IPS-20b (cell line): Measurements from ENCODE around the gene MGAT3.

Experiments used
- H3K27ac ChIP-seq: one replicate; pipeline ENCODE4 v1.5.1; 2013; ENCODE audit warnings: low read length
- H3K27me3 ChIP-seq: 2 replicates; pipeline ENCODE4 v1.6.1; 2013; ENCODE audit warnings: mild to moderate bottlenecking, low read length, inconsistent platforms; ENCODE audit not compliant: insufficient read depth
- H3K36me3 ChIP-seq: 2 replicates; pipeline ENCODE4 v1.6.1; 2013; ENCODE audit warnings: low read depth, mild to moderate bottlenecking, inconsistent platforms, low read length, moderate library complexity; ENCODE audit not compliant: insufficient read depth
- H3K4me1 ChIP-seq: 2 replicates; pipeline ENCODE4 v1.6.1; 2013; ENCODE audit warnings: mild to moderate bottlenecking, control low read depth, inconsistent platforms, low read length, moderate library complexity; ENCODE audit not compliant: insufficient read depth
- H3K4me3 ChIP-seq: 2 replicates; pipeline ENCODE4 v1.5.1; 2013; ENCODE audit warnings: mild to moderate bottlenecking, low read length, inconsistent platforms
- H3K9ac ChIP-seq: 2 replicates; pipeline ENCODE4 v1.6.1; 2013; ENCODE audit warnings: low read depth, mild to moderate bottlenecking, inconsistent platforms, low read length, moderate library complexity
- H3K9me3 ChIP-seq: 2 replicates; pipeline ENCODE4 v1.6.1; 2013; ENCODE audit warnings: mild to moderate bottlenecking, low read depth, low read length, inconsistent platforms; ENCODE audit not compliant: insufficient read depth

The MGAT3 gene

GRCh38 chr22:39439170-39439569 lies 17.6 kb upstream of the MGAT3 start:
- Histone ChIP-seq H3K9me3 (no peaks in the 10 kb centered on the region), H3K4me1 (no peaks in the 10 kb centered on the region), H3K27ac (no peak overlapping the region), H3K4me3 (no peak overlapping the region), H3K27me3 (peaks cover 7% of the 10 kb centered on the region; the same call in 1 of the 2 replicates), H3K36me3 (no peaks in the 10 kb centered on the region), H3K9ac (no peak overlapping the region)

- Histone ChIP-seq H3K36me3 (no peaks in the 10 kb centered on the region), H3K9me3 (no peaks in the 10 kb centered on the region), H3K4me1 (no peaks in the 10 kb centered on the region), H3K27ac (no peak overlapping the region), H3K27me3 (peaks cover 7% of the 10 kb centered on the region; the same call in 1 of the 2 replicates), H3K9ac (no peak overlapping the region), H3K4me3 (no peak overlapping the region)
Measured at GRCh38 chr22:39443398-39443797, 13.4 kb upstream of the MGAT3 start.

- Histone ChIP-seq H3K4me1 (no peaks in the 10 kb centered on the region), H3K27ac (no peak overlapping the region), H3K9ac (no peak overlapping the region), H3K36me3 (no peaks in the 10 kb centered on the region), H3K9me3 (no peaks in the 10 kb centered on the region), H3K27me3 (0 out of 2 replicates have a peak, but pooled peaks cover 4% of the 10 kb centered on the region), H3K4me3 (no peak overlapping the region)
Measured at GRCh38 chr22:39444247-39444800, 12.5 kb upstream of the MGAT3 start.

GRCh38 chr22:39444937-39445465 lies 11.8 kb upstream of the MGAT3 start:
- Histone ChIP-seq H3K4me1 (no peaks in the 10 kb centered on the region), H3K4me3 (no peak overlapping the region), H3K27me3 (no peaks in the 10 kb centered on the region), H3K9me3 (no peaks in the 10 kb centered on the region), H3K9ac (no peak overlapping the region), H3K27ac (no peak overlapping the region), H3K36me3 (no peaks in the 10 kb centered on the region)

GRCh38 chr22:39445678-39446077 lies 11.1 kb upstream of the MGAT3 start:
- Histone ChIP-seq H3K4me3 (no peak overlapping the region), H3K36me3 (no peaks in the 10 kb centered on the region), H3K9ac (no peak overlapping the region), H3K9me3 (no peaks in the 10 kb centered on the region), H3K27me3 (no peaks in the 10 kb centered on the region), H3K27ac (no peak overlapping the region), H3K4me1 (no peaks in the 10 kb centered on the region)

- H3K27ac ChIP-seq: no peak overlapping the region
- no peaks in the 10 kb centered on the region for H3K4me1 ChIP-seq
- no peak overlapping the region for H3K4me3 ChIP-seq
- no peaks in the 10 kb centered on the region for H3K9me3 ChIP-seq
- no peak overlapping the region for H3K9ac ChIP-seq
- H3K27me3 ChIP-seq: no peaks in the 10 kb centered on the region
- no peaks in the 10 kb centered on the region for H3K36me3 ChIP-seq
Measured at GRCh38 chr22:39446239-39446721, 10.5 kb upstream of the MGAT3 start.

GRCh38 chr22:39448205-39449054 lies 8.4 kb upstream of the MGAT3 start:
- Histone ChIP-seq H3K9me3 (no peaks in the 10 kb centered on the region), H3K4me3 (no peak overlapping the region), H3K27me3 (no peaks in the 10 kb centered on the region), H3K36me3 (no peaks in the 10 kb centered on the region), H3K27ac (no peak overlapping the region), H3K9ac (no peak overlapping the region), H3K4me1 (no peaks in the 10 kb centered on the region)

- Histone ChIP-seq H3K9me3 (no peaks in the 10 kb centered on the region), H3K4me3 (no peak overlapping the region), H3K4me1 (peaks cover under 1% of the 10 kb centered on the region; the same call in 1 of the 2 replicates), H3K36me3 (no peaks in the 10 kb centered on the region), H3K27ac (no peak overlapping the region), H3K27me3 (no peaks in the 10 kb centered on the region), H3K9ac (no peak overlapping the region)
Measured at GRCh38 chr22:39449708-39450107, 7.1 kb upstream of the MGAT3 start.

GRCh38 chr22:39450258-39450955 lies 6.4 kb upstream of the MGAT3 start:
- H3K36me3 ChIP-seq: no peaks in the 10 kb centered on the region
- H3K4me3 ChIP-seq: no peak overlapping the region
- H3K9me3 ChIP-seq: no peaks in the 10 kb centered on the region
- no peak overlapping the region for H3K9ac ChIP-seq
- no peak overlapping the region for H3K27ac ChIP-seq
- H3K27me3 ChIP-seq: peaks cover 6% of the 10 kb centered on the region; the same call in 1 of the 2 replicates
- H3K4me1 ChIP-seq: peaks cover 4% of the 10 kb centered on the region; the same call in 1 of the 2 replicates

GRCh38 chr22:39452740-39453040 lies 4.1 kb upstream of the MGAT3 start:
- Histone ChIP-seq H3K36me3 (no peaks in the 10 kb centered on the region), H3K27me3 (peaks cover 21% of the 10 kb centered on the region), H3K4me1 (peaks cover 4% of the 10 kb centered on the region; the same call in 1 of the 2 replicates), H3K9ac (no peak overlapping the region), H3K4me3 (no peak overlapping the region), H3K9me3 (no peaks in the 10 kb centered on the region), H3K27ac (no peak overlapping the region)

- H3K4me1 ChIP-seq: peaks cover 4% of the 10 kb centered on the region; the same call in 1 of the 2 replicates
- H3K9ac ChIP-seq: no peak overlapping the region
- H3K27ac ChIP-seq: no peak overlapping the region
- H3K9me3 ChIP-seq: no peaks in the 10 kb centered on the region
- no peak overlapping the region for H3K4me3 ChIP-seq
- peaks cover 32% of the 10 kb centered on the region for H3K27me3 ChIP-seq
- no peaks in the 10 kb centered on the region for H3K36me3 ChIP-seq
Measured at GRCh38 chr22:39453765-39454378, 2.9 kb upstream of the MGAT3 start.
